ENCODE results near the gene RRAGD.

Gene RRAGD

GRCh38 chr6:89449193-89449592 is 37.1 kb upstream of the RRAGD start:
- no peak for TF ChIP-seq CTCF (IDR thresholded peaks at IDR 0.05; ENCODE audit: low read depth, low read length, missing control alignments)
- H3K4me3 ChIP-seq (replicated peaks; ENCODE audit: low read depth, low read length), result no peak overlapping the region
- no peak for DNase-seq (ENCODE audit: extremely low read depth, low read depth)

- H3K4me3 ChIP-seq (replicated peaks; ENCODE audit: low read depth, low read length), result no peak overlapping the region
- TF ChIP-seq CTCF (IDR thresholded peaks at IDR 0.05; ENCODE audit: low read depth, low read length, missing control alignments), result no peak
- no peak for DNase-seq (ENCODE audit: extremely low read depth, low read depth)
Measured at GRCh38 chr6:89443658-89444057, 31.6 kb upstream of the RRAGD start.

GRCh38 chr6:89440200-89440599 is 28.1 kb upstream of the RRAGD start:
- no peak overlapping the region for H3K4me3 ChIP-seq (replicated peaks; ENCODE audit: low read depth, low read length)
- no peak for DNase-seq (ENCODE audit: extremely low read depth, low read depth)
- no peak for TF ChIP-seq CTCF (IDR thresholded peaks at IDR 0.05; ENCODE audit: low read depth, low read length, missing control alignments)

- no peak for TF ChIP-seq CTCF (IDR thresholded peaks at IDR 0.05; ENCODE audit: low read depth, low read length, missing control alignments)
Measured at GRCh38 chr6:89439014-89439413, 26.9 kb upstream of the RRAGD start.

GRCh38 chr6:89438248-89438647 is 26.2 kb upstream of the RRAGD start:
- no peak for DNase-seq (ENCODE audit: extremely low read depth, low read depth)
- TF ChIP-seq CTCF (IDR thresholded peaks at IDR 0.05; ENCODE audit: low read depth, low read length, missing control alignments), result no peak
- no peak overlapping the region for H3K4me3 ChIP-seq (replicated peaks; ENCODE audit: low read depth, low read length)

More at GRCh38 chr6:89439014-89439413, 26.9 kb upstream of the RRAGD start:
- no peak overlapping the region for H3K4me3 ChIP-seq (replicated peaks; ENCODE audit: low read depth, low read length)
- no peak for DNase-seq (ENCODE audit: extremely low read depth, low read depth)

- DNase-seq (ENCODE audit: extremely low read depth, low read depth), result peak; percentile 22
- no peak overlapping the region for H3K4me3 ChIP-seq (replicated peaks; ENCODE audit: low read depth, low read length)
- TF ChIP-seq CTCF (IDR thresholded peaks at IDR 0.05; ENCODE audit: low read depth, low read length, missing control alignments), result no peak
Measured at GRCh38 chr6:89436226-89436625, 24.2 kb upstream of the RRAGD start.

GRCh38 chr6:89434954-89435353 is 22.9 kb upstream of the RRAGD start:
- H3K4me3 ChIP-seq (replicated peaks; ENCODE audit: low read depth, low read length), result no peak overlapping the region
- no peak for DNase-seq (ENCODE audit: extremely low read depth, low read depth)
- no peak for TF ChIP-seq CTCF (IDR thresholded peaks at IDR 0.05; ENCODE audit: low read depth, low read length, missing control alignments)

All from HFF-Myc (cell line).